Mammary epithelial cell (primary cell): ENCODE data around the gene SPTLC2.

ENCODE experiments used
- CTCF ChIP-seq, 2 donors: IDR thresholded peaks in 1 of 2; conservative IDR thresholded peaks in 1 of 2; 2 replicates each; pipeline ENCODE4 v1.5.1; 2011 to 2012; ENCODE audit warnings: inconsistent platforms in 2 of 2, low read length in 2 of 2, mild to moderate bottlenecking in 2 of 2, control low read depth in 1 of 2, low read depth in 1 of 2; ENCODE audit not compliant: insufficient read depth in 1 of 2; ENCODE audit errors: extremely low read depth in 1 of 2
- EZH2 ChIP-seq: IDR thresholded peaks from 2 replicates; pipeline ENCODE4 v1.6.1; 2012; ENCODE audit warnings: low read length, inconsistent platforms, borderline replicate concordance

- no peak for TF ChIP-seq CTCF (conservative IDR thresholded peaks at IDR 0.05 in 1 of 2, IDR thresholded peaks at IDR 0.05 in 1 of 2; ENCODE audit: extremely low read depth in 1 of 2, insufficient read depth in 1 of 2, low read depth in 1 of 2, low read length in 2 of 2)
- no peak for TF ChIP-seq EZH2
Observed at GRCh38 chr14:77585385-77585784, 31.1 kb downstream of the SPTLC2 start.
